ENCODE measurements around the gene SV2C.

The SV2C gene

GRCh38 chr5:76163111-76163628 lies 80.0 kb downstream of the SV2C start:
- Mint-ChIP-seq H3K9me3 (peaks cover 3% of the 10 kb centered on the region), H3K27me3 (ENCODE audit: low read depth) (no peaks in the 10 kb centered on the region), H3K36me3 (ENCODE audit: low read depth) (no peaks in the 10 kb centered on the region), H3K27ac (no peak overlapping the region), H3K4me3 (no peak overlapping the region), H3K4me1 (no peaks in the 10 kb centered on the region)
- no peak for TF ChIP-seq CTCF (IDR thresholded peaks at IDR 0.05; ENCODE audit: unreplicated experiment in 3 of 3)

GRCh38 chr5:76165029-76165428 lies 81.8 kb downstream of the SV2C start:
- Mint-ChIP-seq H3K36me3 (ENCODE audit: low read depth) (no peaks in the 10 kb centered on the region), H3K27ac (no peak overlapping the region), H3K27me3 (ENCODE audit: low read depth) (no peaks in the 10 kb centered on the region), H3K4me1 (no peaks in the 10 kb centered on the region), H3K4me3 (no peak overlapping the region), H3K9me3 (peaks cover 10% of the 10 kb centered on the region)
- no peak for TF ChIP-seq CTCF (IDR thresholded peaks at IDR 0.05; ENCODE audit: unreplicated experiment in 3 of 3)

- Mint-ChIP-seq H3K4me3 (no peak overlapping the region), H3K4me1 (no peaks in the 10 kb centered on the region), H3K27ac (no peak overlapping the region), H3K36me3 (ENCODE audit: low read depth) (no peaks in the 10 kb centered on the region), H3K9me3 (peaks cover 10% of the 10 kb centered on the region), H3K27me3 (ENCODE audit: low read depth) (no peaks in the 10 kb centered on the region)
- no peak for TF ChIP-seq CTCF (IDR thresholded peaks at IDR 0.05; ENCODE audit: unreplicated experiment in 3 of 3)
Measured at GRCh38 chr5:76165711-76166374, 82.7 kb downstream of the SV2C start.

GRCh38 chr5:76166886-76167576 lies 83.8 kb downstream of the SV2C start:
- Mint-ChIP-seq H3K4me1 (no peaks in the 10 kb centered on the region), H3K27ac (no peak overlapping the region), H3K4me3 (no peak overlapping the region), H3K36me3 (ENCODE audit: low read depth) (no peaks in the 10 kb centered on the region), H3K9me3 (peaks cover 10% of the 10 kb centered on the region), H3K27me3 (ENCODE audit: low read depth) (no peaks in the 10 kb centered on the region)
- no peak for TF ChIP-seq CTCF (IDR thresholded peaks at IDR 0.05; ENCODE audit: unreplicated experiment in 3 of 3)

GRCh38 chr5:76169146-76169905 lies 86.1 kb downstream of the SV2C start:
- Mint-ChIP-seq H3K27ac (no peak overlapping the region), H3K4me1 (no peaks in the 10 kb centered on the region), H3K9me3 (peaks cover 14% of the 10 kb centered on the region), H3K27me3 (ENCODE audit: low read depth) (no peaks in the 10 kb centered on the region), H3K4me3 (no peak overlapping the region), H3K36me3 (ENCODE audit: low read depth) (no peaks in the 10 kb centered on the region)
- no peak for TF ChIP-seq CTCF (IDR thresholded peaks at IDR 0.05; ENCODE audit: unreplicated experiment in 3 of 3)

All from nephron (organoid).